Kidney (tissue), 14 donors: ENCODE measurements around the gene HRC. TPM values are rescaled to one million over a fixed set of nuclear protein-coding genes. Genes with fewer than 3 reads are reported as not detected.
A peak's percentile ranks its signal among the peaks of the same experiment; 100 is the strongest.

Source experiments
- DNase-seq, 5 donors: peaks; one replicate each; pipeline ENCODE4 v3.0.0-alpha.2; 2013 to 2020
- FAIRE-seq: peaks from 2 replicates; lab custom pipeline; 2012; peaks lifted over from hg19 to GRCh38; lab: Jason Lieb, UNC
- H3K27ac ChIP-seq, 2 donors: one replicate each; pipeline ENCODE4 v1.7.0; 2013; ENCODE audit warnings: low read depth in 2 of 2, low read length in 2 of 2, inconsistent platforms in 1 of 2
- H3K27me3 ChIP-seq: one replicate; pipeline ENCODE4 v1.7.1; 2013; ENCODE audit warnings: low read length, inconsistent platforms; ENCODE audit not compliant: control insufficient read depth, insufficient read depth
- H3K36me3 ChIP-seq, 3 donors: one replicate each; pipeline versions ENCODE4 v1.7.0 to v1.7.1; 2013; ENCODE audit warnings: low read length in 3 of 3, control low read depth in 1 of 3, inconsistent platforms in 1 of 3; ENCODE audit not compliant: insufficient read depth in 3 of 3, control insufficient read depth in 2 of 3
- H3K4me1 ChIP-seq, 3 donors: one replicate each; pipeline versions ENCODE4 v1.7.0 to v1.7.1; 2013; ENCODE audit warnings: low read length in 3 of 3, inconsistent platforms in 1 of 3, low read depth in 1 of 3; ENCODE audit not compliant: control insufficient read depth in 2 of 3, insufficient read depth in 2 of 3
- H3K4me3 ChIP-seq, 3 donors: one replicate each; pipeline versions ENCODE4 v1.7.0 to v1.8.1; 2013; ENCODE audit warnings: low read length in 3 of 3, control low read depth in 1 of 3, inconsistent platforms in 1 of 3
- H3K9ac ChIP-seq, 3 donors: one replicate each; pipeline versions ENCODE4 v1.7.0 to v1.7.1; 2013; ENCODE audit warnings: low read length in 3 of 3, control low read depth in 1 of 3, inconsistent platforms in 1 of 3
- H3K9me3 ChIP-seq, 3 donors: one replicate each; pipeline versions ENCODE4 v1.7.0 to v1.7.1; 2013; ENCODE audit warnings: low read length in 3 of 3, control low read depth in 1 of 3, inconsistent platforms in 1 of 3; ENCODE audit not compliant: control insufficient read depth in 2 of 3, insufficient read depth in 1 of 3
- intact Hi-C: fragments of 100-400 bp; cut with DNase I; formaldehyde crosslinking; loops from one replicate; pipeline ENCODE4 v1.11.1; 2022
- polyA plus RNA-seq: library from polyadenylated mRNA; stranded (reverse); fragments of 350-450 nt; fragmentation: Illumina TruSeq; extraction: RNeasy Lipid Tissue Mini Kit (QIAGEN cat#74804); gene quantifications from one replicate; pipeline ENCODE4 v1.2.3, GENCODE V29; 2014; ENCODE audit warnings: low read depth, low replicate concordance; ENCODE audit not compliant: insufficient read depth
- total RNA-seq: library from RNA; stranded (reverse); fragmentation: NEBNext Ultra II Directional; extraction: Animal tissue kit (Norgen Biotek cat#: 25700); gene quantifications from one replicate; pipeline ENCODE4 v1.2.1, GENCODE V29; 2021
- TF ChIP-seq, protein P1 (sequence below): IDR thresholded peaks from 3 replicates; pipeline ENCODE4 v1.5.1; 2012; ENCODE audit warnings: mild to moderate bottlenecking, moderate library complexity, borderline replicate concordance; ENCODE audit not compliant: insufficient read depth; ENCODE audit errors: extremely low read depth
- donor health status: control.
- donor health status: control.
- donor health status: control.
- donor health status: control.
- donor health status: control.
- donor health status: DM: yes; HTN: yes; CAD: no.
- donor health status: Normal renal cell carcinoma (clear cell type).

Gene HRC
- total and polyA plus RNA-seq, 2 donors from 2014 or later: 4.2 to 7.0 TPM

- TF ChIP-seq, protein P1, sequence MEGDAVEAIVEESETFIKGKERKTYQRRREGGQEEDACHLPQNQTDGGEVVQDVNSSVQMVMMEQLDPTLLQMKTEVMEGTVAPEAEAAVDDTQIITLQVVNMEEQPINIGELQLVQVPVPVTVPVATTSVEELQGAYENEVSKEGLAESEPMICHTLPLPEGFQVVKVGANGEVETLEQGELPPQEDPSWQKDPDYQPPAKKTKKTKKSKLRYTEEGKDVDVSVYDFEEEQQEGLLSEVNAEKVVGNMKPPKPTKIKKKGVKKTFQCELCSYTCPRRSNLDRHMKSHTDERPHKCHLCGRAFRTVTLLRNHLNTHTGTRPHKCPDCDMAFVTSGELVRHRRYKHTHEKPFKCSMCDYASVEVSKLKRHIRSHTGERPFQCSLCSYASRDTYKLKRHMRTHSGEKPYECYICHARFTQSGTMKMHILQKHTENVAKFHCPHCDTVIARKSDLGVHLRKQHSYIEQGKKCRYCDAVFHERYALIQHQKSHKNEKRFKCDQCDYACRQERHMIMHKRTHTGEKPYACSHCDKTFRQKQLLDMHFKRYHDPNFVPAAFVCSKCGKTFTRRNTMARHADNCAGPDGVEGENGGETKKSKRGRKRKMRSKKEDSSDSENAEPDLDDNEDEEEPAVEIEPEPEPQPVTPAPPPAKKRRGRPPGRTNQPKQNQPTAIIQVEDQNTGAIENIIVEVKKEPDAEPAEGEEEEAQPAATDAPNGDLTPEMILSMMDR: no peak
- no peak for FAIRE-seq
Observed at GRCh38 chr19:49133621-49134454, 21.4 kb downstream of the HRC start.

GRCh38 chr19:49132974-49133609, 22.1 kb downstream of the HRC start:
- intact Hi-C loops: no loop called here
- no peaks in the 10 kb centered on the region for H3K27me3 ChIP-seq
- peak overlapping the region in 1 of 2 donors; percentile 47 for H3K27ac ChIP-seq
- no peaks in the 10 kb centered on the region for H3K9me3 ChIP-seq
- no peak overlapping the region for H3K9ac ChIP-seq
- DNase-seq (peak in 3 of 5 donors; percentile 37 to 77 (median 47)), FAIRE-seq (no peak)
- TF ChIP-seq, protein P1: no peak
- H3K4me3 ChIP-seq: peak overlapping the region in 2 of 3 donors; percentile 7 to 21
- peaks cover 0 to 11% (median 0%) of the 10 kb centered on the region in 3 donors for H3K4me1 ChIP-seq
- no peaks in the 10 kb centered on the region for H3K36me3 ChIP-seq

More at GRCh38 chr19:49133621-49134454, 21.4 kb downstream of the HRC start:
- Histone ChIP-seq H3K27ac (peak overlapping the region in 1 of 2 donors; percentile 47), H3K4me1 (peaks cover 0 to 8% (median 0%) of the 10 kb centered on the region in 3 donors), H3K9me3 (no peaks in the 10 kb centered on the region), H3K9ac (no peak overlapping the region), H3K36me3 (no peaks in the 10 kb centered on the region), H3K4me3 (peak overlapping the region; percentile 7 to 21 (median 12)), H3K27me3 (no peaks in the 10 kb centered on the region)
- intact Hi-C loops: no loop called here
- DNase-seq: peak; percentile 84 to 95 (median 93)

DNA sequence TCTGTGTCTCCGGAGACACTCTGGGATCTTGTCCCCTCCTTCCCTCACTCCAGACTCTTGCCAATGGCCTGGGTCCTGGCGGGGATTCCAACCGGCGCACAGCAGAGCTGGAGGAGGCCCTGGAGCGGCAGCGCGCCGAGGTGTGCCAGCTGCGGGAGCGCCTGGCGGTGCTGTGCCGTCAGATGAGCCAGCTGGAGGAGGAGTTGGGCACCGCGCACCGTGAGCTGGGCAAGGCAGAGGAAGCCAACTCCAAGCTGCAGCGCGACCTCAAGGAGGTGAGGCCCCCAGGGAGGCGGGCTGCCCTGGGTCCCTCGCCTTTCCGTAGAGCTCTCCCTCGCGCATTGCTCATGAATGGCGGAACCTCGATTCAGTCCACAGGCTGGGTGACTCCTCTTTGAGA, 24.9 kb downstream of the HRC start:
- Histone ChIP-seq H3K9me3 (no peaks in the 10 kb centered on the region), H3K27ac (no peak overlapping the region), H3K4me3 (no peak overlapping the region), H3K27me3 (no peaks in the 10 kb centered on the region), H3K36me3 (no peaks in the 10 kb centered on the region), H3K9ac (no peak overlapping the region), H3K4me1 (peaks cover 0 to 15% (median 0%) of the 10 kb centered on the region in 3 donors)
- intact Hi-C loops: no loop called here
- peak in 1 of 5 donors; percentile 72 for DNase-seq
- TF ChIP-seq, protein P1: no peak
- no peak for FAIRE-seq
